Thoracic aorta (tissue), 2 donors: ENCODE measurements around the gene CDH12. TPM values are rescaled to one million over a fixed set of nuclear protein-coding genes. Genes with fewer than 3 reads are reported as not detected.

Experiments
- ATAC-seq: fragments of 150-250 bp; one replicate; pipeline ENCODE4 v1.8.0; 2017; ENCODE audit warnings: low read depth; ENCODE audit not compliant: insufficient number of reproducible peaks, low FRiP score
- DNase-seq: peaks from one replicate; pipeline ENCODE4 v3.0.0-alpha.2; 2020; ENCODE audit warnings: low spot score
- H3K27ac ChIP-seq, 2 donors: fragments of 200-600 bp; sonication (generic); 1 replicate in 1 of 2; 2 replicates in 1 of 2; pipeline ENCODE4 v1.5.1; 2016; ENCODE audit warnings: mild to moderate bottlenecking in 2 of 2, moderate library complexity in 2 of 2
- H3K27me3 ChIP-seq: fragments of 200-600 bp; sonication (generic); replicated peaks from 2 replicates; pipeline ENCODE4 v1.6.0; 2016; ENCODE audit warnings: mild to moderate bottlenecking; ENCODE audit not compliant: insufficient read depth
- H3K36me3 ChIP-seq: fragments of 200-600 bp; sonication (generic); one replicate; pipeline ENCODE4 v1.5.1; 2016
- H3K4me1 ChIP-seq, 2 donors: fragments of 200-600 bp; sonication (generic); 1 replicate in 1 of 2; 2 replicates in 1 of 2; pipeline versions ENCODE4 v1.5.1 to v1.6.0; 2016; ENCODE audit warnings: low read depth in 2 of 2, mild to moderate bottlenecking in 1 of 2; ENCODE audit not compliant: control insufficient read depth in 1 of 2
- H3K4me3 ChIP-seq: fragments of 200-600 bp; sonication (generic); 2 replicates; pipeline ENCODE4 v1.5.1; 2016; ENCODE audit warnings: mild to moderate bottlenecking
- H3K9me3 ChIP-seq: fragments of 200-600 bp; sonication (generic); 2 replicates; pipeline ENCODE4 v1.5.1; 2016
- total RNA-seq, 2 donors: library from RNA; depleted of rRNA; stranded (reverse); fragments of >200 nt; gene quantifications; one replicate each; pipeline versions ENCODE4 v1.1.0 to v1.2.3, GENCODE V29; 2016
- TF ChIP-seq, protein P1 (sequence below): fragments of 200-600 bp; sonication (generic); IDR thresholded peaks from one replicate; pipeline ENCODE4 v1.5.1; 2019; ENCODE audit warnings: antibody characterized with exemption

The CDH12 gene
- total RNA-seq, 2 donors from 2014 or later: not detected

DNA sequence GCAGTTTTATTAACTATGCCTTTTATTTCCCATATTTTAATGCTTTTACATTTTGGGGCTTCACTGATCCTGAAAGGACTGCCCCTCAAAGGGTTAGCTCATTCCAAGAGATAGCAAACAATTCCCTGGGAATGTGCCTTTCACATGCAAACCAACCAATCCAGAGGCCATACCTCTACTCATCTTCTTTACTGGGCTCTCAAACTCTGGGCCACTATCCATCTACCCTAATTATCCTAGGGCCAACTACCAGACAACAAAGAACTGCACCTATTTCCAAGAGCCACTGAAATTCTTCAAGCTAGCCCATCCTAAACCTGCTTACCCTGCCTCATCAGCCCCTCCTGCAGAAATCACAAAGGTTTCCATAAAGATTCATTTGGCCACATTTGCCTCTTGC, 364.7 kb downstream of the CDH12 start:
- Histone ChIP-seq H3K27ac (no peak overlapping the region), H3K36me3 (no peaks in the 10 kb centered on the region), H3K9me3 (no peaks in the 10 kb centered on the region), H3K4me1 (no peaks in the 10 kb centered on the region), H3K27me3 (no peaks in the 10 kb centered on the region), H3K4me3 (no peak overlapping the region)
- DNase-seq (no peak), ATAC-seq (no peak)
- TF ChIP-seq, protein P1, sequence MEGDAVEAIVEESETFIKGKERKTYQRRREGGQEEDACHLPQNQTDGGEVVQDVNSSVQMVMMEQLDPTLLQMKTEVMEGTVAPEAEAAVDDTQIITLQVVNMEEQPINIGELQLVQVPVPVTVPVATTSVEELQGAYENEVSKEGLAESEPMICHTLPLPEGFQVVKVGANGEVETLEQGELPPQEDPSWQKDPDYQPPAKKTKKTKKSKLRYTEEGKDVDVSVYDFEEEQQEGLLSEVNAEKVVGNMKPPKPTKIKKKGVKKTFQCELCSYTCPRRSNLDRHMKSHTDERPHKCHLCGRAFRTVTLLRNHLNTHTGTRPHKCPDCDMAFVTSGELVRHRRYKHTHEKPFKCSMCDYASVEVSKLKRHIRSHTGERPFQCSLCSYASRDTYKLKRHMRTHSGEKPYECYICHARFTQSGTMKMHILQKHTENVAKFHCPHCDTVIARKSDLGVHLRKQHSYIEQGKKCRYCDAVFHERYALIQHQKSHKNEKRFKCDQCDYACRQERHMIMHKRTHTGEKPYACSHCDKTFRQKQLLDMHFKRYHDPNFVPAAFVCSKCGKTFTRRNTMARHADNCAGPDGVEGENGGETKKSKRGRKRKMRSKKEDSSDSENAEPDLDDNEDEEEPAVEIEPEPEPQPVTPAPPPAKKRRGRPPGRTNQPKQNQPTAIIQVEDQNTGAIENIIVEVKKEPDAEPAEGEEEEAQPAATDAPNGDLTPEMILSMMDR: no peak

DNA sequence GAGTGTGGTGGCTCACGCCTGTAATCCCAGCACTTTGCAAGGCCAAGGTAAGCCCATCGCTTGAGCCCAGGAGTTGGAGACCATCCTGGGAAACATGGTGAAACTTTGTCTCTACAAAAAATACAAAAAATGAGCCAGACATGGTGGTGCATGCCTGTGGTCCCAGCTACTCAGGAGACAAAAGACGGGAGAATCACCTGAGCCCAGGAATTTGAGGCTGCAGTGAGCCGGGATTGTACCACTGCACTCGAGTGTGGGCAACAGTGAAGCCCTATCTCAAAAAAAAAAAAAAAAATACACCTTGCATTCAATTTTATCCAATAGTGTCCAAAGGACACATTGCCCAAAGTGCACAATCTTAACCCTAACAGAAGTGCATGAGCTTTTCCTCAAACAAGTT, 372.8 kb downstream of the CDH12 start:
- Histone ChIP-seq H3K4me1 (no peaks in the 10 kb centered on the region), H3K36me3 (no peaks in the 10 kb centered on the region), H3K27ac (no peak overlapping the region), H3K4me3 (no peak overlapping the region), H3K27me3 (no peaks in the 10 kb centered on the region), H3K9me3 (no peaks in the 10 kb centered on the region)
- DNase-seq (no peak), ATAC-seq (no peak)
- TF ChIP-seq, protein P1: no peak

DNA sequence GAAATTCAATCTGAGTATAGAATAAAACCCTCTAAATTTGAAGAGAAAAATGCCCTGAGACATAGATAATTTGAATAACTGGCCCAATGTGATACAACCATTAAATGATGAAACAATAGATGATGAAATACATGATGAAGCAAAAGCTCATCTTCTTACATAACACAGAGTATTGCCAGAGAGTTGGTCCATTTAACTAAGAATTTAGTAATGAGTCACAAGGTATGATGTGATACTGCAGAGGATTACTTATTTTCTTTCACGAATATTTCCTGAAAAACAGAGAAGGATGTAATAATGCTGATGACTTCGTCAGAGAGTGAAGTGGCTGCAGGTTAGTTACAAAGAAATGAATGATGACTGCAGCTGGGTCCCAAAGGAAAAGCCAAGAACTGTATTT, 379.3 kb downstream of the CDH12 start:
- no peak overlapping the region for H3K27ac ChIP-seq
- H3K9me3 ChIP-seq: no peaks in the 10 kb centered on the region
- ATAC-seq: no peak
- H3K27me3 ChIP-seq: no peaks in the 10 kb centered on the region
- H3K4me1 ChIP-seq: no peaks in the 10 kb centered on the region
- H3K4me3 ChIP-seq: no peak overlapping the region
- TF ChIP-seq, protein P1: no peak
- no peak for DNase-seq
- H3K36me3 ChIP-seq: no peaks in the 10 kb centered on the region

DNA sequence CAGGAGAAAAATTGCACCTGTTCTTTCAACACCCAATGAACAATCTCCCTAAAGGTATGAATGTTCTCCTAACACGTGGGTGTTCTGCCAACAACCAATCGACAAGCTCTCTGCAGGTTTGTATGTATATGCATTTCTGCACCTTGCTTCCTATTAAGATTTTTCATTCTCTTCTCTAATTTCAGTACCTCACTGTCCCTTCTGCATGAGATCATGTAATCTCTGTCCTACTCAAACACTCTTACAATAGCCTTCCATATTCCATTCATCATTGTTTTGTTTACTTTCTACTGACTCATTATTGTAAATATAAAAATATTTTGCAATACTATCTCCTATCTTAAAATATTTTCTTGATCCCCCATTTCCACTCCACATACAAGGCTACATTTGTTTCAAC, 382.0 kb downstream of the CDH12 start:
- no peak for DNase-seq
- Histone ChIP-seq H3K27me3 (no peaks in the 10 kb centered on the region), H3K36me3 (no peaks in the 10 kb centered on the region), H3K9me3 (no peaks in the 10 kb centered on the region), H3K27ac (no peak overlapping the region), H3K4me1 (no peaks in the 10 kb centered on the region), H3K4me3 (no peak overlapping the region)
- no peak for ATAC-seq
- TF ChIP-seq, protein P1: no peak

DNA sequence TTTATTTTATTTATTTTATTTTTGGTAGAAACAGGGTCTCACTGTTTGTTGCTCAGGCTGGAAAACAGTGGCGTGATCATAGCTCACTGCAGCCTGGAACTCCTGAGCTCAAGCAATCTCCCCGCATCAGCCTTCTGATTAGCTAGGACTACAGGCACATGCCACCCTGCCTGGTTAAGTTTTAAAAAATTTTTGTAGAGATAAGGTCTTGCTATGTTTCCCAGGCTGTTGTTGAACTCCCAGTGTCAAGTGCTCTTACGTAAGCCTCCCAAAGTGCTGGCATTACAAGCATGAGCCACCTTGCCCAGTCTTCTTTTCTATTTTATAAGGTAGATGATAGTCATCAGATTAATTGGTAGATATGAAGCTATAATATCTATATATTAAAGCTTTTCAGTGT, 382.7 kb downstream of the CDH12 start:
- no peak overlapping the region for H3K4me3 ChIP-seq
- H3K27ac ChIP-seq: no peak overlapping the region
- H3K36me3 ChIP-seq: no peaks in the 10 kb centered on the region
- no peaks in the 10 kb centered on the region for H3K4me1 ChIP-seq
- TF ChIP-seq, protein P1: no peak
- DNase-seq: no peak
- ATAC-seq: no peak
- H3K9me3 ChIP-seq: no peaks in the 10 kb centered on the region
- no peaks in the 10 kb centered on the region for H3K27me3 ChIP-seq
